SK-N-MC (cell line): ENCODE measurements around the gene SLC4A5.

ENCODE experiments used
- FOXP2 ChIP-seq: optimal IDR thresholded peaks from 2 replicates; pipeline ENCODE3; 2011; ENCODE audit warnings: mild to moderate bottlenecking, moderate library complexity; ENCODE audit not compliant: insufficient read depth; ENCODE audit errors: extremely low read length, control extremely low read depth
- POLR2AphosphoS5 ChIP-seq: IDR thresholded peaks from 2 replicates; pipeline ENCODE4 v1.6.1; 2012; ENCODE audit warnings: mild to moderate bottlenecking, low read depth, low read length, borderline replicate concordance

DNA sequence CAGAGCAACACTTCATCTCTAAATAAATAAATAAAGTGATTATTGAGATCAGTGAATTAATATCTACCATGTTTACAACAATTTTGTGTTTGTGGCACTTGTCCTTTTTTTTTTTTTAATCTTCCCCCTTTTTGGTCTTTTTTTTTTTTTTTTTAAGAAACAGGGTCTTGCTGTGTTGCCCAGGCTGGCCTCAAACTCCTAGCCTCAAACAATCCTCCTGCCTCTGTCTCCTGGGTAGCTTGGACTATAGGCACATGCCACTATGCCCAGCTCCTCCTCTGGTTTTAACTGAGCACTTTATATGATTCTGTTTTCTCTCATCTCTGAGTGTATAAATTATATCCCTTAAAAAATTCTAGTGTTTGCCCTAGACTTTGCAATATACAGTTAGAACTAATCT is 30.3 kb downstream of the SLC4A5 start:
- TF ChIP-seq POLR2AphosphoS5 = no peak
- no peak for TF ChIP-seq FOXP2
